HEK293T (cell line): Measurements from ENCODE around the gene CFAP97D2.

Experiments
- BHLHE40 ChIP-seq: fragments of 450-650 bp; IDR thresholded peaks from 2 replicates; pipeline ENCODE4 v1.6.1; 2016; ENCODE audit warnings: mild to moderate bottlenecking, moderate library complexity, borderline replicate concordance
- FOXA1 ChIP-seq: fragments of 450-650 bp; IDR thresholded peaks from 2 replicates; pipeline ENCODE4 v1.6.1; 2016; ENCODE audit warnings: mild to moderate bottlenecking
- FOXK2 ChIP-seq: fragments of 450-650 bp; IDR thresholded peaks from 2 replicates; pipeline ENCODE4 v1.6.1; 2016; ENCODE audit warnings: mild to moderate bottlenecking
- FOXM1 ChIP-seq: fragments of 450-650 bp; IDR thresholded peaks from 2 replicates; pipeline ENCODE4 v1.6.1; 2017; ENCODE audit warnings: mild to moderate bottlenecking, borderline replicate concordance
- ZNF384 ChIP-seq: fragments of 450-650 bp; IDR thresholded peaks from 2 replicates; pipeline ENCODE4 v1.6.1; 2016

DNA sequence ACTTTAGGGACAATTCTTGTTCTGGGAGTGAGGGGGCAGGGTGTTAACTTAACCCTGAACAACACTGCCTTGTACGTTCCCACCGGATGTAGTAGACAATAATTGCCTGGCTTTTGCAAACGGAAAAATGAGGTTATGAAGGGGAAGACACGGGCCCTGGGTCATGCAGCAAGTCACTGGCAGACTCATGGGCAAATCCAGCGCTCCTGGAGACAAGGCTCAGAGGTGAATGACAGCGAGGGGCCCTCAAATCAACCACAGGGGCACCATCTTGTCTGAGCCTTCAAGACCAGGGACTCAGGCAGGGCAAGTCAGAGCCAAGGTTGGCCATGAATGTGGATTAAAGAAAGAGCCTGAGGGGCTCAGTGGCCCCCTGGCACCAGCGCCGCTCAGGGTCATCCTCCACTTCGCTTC is 49.4 kb upstream of the CFAP97D2 start:
- no peak for TF ChIP-seq ZNF384
- TF ChIP-seq FOXK2, result no peak
- TF ChIP-seq FOXM1, result no peak
- no peak for TF ChIP-seq FOXA1
- TF ChIP-seq BHLHE40, result no peak
